LNCAP (cell line): Measurements from ENCODE around the gene PPL.

ENCODE experiments used
- TF ChIP-seq, protein P1 (sequence below): fragments of 450-650 bp; IDR thresholded peaks from 2 replicates; pipeline ENCODE4 v1.5.1; 2017; ENCODE audit warnings: mild to moderate bottlenecking

The PPL gene

DNA sequence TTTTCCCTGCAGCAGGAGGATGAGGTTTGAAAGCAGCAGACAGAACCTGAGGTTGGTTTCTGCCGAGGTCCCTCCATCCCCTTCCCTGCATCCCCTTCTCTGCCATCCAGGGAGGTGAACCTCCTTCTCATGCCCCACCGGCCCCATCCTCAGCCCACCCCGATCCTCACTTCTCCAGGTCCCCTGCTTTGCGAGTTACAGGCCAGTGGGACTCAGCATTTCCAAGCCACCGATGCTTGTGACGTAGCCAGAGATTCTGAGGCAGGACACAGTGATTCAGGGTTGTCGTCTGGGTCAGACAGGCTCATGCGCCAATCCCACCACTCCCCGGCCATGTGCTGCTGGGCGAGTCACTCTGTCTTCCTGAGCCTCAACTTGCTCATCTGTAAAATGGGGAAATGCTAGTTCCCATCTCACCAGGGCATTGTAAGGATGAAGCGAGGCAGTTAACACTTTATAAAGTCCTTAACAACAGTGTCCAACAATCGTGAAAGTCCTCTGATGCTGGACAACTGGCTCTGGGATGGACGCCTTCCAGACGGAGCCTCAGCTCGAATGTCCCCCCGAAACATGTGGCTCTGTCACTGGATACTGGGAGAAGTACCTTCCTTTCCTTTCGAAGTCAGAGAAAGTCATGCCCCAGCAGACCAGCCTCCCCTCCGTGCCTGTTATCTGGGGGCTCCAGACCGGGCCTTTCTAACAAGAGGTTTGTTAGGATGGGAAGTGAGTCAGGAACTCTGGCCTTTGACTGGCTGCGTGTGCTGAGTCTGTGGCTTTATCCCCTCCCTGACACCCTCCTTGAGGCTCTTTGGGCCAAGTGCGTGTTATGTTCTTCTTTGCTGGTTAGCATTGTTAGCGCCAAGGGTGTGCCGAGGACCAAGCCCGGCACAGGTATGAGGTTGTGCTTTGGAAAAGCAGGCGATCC lies 43.0 kb upstream of the PPL start:
- TF ChIP-seq, protein P1, sequence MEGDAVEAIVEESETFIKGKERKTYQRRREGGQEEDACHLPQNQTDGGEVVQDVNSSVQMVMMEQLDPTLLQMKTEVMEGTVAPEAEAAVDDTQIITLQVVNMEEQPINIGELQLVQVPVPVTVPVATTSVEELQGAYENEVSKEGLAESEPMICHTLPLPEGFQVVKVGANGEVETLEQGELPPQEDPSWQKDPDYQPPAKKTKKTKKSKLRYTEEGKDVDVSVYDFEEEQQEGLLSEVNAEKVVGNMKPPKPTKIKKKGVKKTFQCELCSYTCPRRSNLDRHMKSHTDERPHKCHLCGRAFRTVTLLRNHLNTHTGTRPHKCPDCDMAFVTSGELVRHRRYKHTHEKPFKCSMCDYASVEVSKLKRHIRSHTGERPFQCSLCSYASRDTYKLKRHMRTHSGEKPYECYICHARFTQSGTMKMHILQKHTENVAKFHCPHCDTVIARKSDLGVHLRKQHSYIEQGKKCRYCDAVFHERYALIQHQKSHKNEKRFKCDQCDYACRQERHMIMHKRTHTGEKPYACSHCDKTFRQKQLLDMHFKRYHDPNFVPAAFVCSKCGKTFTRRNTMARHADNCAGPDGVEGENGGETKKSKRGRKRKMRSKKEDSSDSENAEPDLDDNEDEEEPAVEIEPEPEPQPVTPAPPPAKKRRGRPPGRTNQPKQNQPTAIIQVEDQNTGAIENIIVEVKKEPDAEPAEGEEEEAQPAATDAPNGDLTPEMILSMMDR = no peak

DNA sequence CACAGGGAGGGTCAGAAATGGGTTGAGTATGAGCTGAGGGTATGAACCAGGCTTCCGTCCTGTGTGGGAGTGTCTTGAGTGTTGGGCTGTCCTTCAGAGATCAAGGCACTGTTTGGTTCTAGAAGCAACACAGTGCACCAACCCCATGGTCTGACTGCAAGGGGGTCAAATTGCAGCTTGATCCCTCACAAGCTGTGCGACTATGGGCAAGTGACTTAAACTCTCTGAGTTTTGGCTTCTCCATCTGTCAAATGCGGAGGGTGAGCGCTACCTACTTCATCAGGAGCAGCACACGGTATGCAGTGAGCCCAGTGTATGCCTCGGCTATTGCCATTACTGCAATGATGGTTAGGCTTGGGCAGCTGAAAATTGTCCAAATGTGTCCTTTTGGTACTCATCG lies 42.2 kb upstream of the PPL start:
- TF ChIP-seq, protein P1 = no peak

- TF ChIP-seq, protein P1 = no peak
Observed at GRCh38 chr16:4976611-4977145, 39.7 kb upstream of the PPL start.

DNA sequence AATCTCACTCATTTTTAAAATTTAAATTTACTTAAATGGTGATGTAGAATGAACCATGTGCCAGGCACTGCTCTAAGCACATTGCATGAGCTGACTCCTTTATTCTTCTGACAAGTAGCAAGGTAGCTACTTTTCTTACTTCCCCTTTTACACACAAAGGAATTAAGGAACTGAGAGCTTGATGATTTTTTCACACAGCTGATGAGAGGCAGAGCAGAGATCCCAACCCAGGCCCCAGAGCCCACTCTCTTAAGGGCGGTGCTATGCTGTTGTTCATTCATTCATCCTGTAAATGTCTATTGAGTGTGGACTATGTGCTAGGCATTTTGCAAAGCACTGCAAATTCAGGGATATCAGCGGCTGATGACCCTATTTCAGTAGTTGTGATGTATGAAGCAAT lies 39.1 kb upstream of the PPL start:
- TF ChIP-seq, protein P1 = no peak

DNA sequence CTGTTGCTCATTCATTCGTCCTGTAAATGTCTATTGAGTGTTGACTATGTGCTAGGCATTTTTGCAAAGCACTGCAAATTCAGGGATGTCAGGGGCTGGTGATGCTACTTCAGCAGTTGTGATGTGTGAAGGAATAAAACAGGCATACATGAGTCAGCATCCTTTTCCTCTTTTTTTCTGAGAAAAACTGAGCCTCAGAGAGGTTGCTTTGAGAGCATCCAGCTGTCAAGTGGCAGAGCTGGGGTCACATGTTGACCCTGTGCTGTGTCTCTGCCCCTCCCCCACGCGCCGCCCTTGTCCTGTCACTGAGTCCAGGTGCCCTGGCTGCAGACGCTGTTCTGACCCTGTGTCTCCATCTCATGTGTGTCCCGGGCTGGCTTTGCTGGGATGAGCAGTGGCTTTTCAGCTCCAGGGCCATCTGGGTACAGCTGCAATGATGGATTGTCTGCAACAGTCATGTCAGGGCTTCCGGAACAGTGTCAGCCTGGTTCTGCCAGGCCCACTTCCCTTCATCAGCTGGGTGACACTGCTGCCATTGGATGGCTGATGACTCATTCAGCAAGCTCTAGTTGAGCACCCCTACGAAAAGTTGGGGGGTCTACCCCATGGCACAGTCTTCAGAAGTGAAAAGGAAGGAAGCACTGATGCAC lies 36.1 kb upstream of the PPL start:
- TF ChIP-seq, protein P1 = no peak

GRCh38 chr16:4970010-4970409 lies 33.1 kb upstream of the PPL start:
- TF ChIP-seq, protein P1 = no peak

DNA sequence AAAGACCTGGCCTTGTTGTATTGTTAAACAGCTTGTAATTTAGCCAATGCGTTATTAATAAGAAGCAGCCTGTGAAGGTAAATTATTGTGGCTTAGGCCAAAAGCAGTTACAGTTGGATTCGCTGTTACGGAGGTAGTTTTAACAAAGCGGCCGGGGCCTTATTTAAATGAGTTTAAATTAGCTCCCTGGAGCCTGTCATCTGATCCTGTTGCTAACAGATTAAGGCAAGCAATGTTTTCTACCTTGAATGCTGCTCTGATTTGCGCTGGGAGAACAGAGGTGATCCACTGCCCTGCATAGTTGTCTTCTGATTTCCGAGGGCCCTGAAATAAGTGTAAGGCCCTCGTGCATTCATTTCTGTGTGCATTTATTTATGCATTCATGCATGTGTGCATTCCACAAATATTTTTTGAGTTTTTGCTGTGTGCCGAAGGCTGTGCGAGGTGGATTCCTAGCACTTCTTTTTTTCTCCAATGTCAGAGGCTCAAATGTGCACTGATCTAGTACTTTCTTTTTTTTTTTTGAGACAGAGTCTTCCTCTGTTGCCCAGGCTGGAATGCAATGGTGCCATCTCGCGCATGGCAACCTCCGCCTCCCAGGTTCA lies 32.0 kb upstream of the PPL start:
- TF ChIP-seq, protein P1 = no peak
